Measurements from ENCODE around the gene CDT1. TPM values are rescaled to one million over a fixed set of nuclear protein-coding genes. Genes with fewer than 3 reads are reported as not detected.

Gene CDT1
- total RNA-seq, 1 experiment from 2014 or later = 154 TPM

- POLR2A ChIA-PET = interaction anchor here (1.6 kb wide), 1 partner anchor 10 kb away, joined by 5 read pairs; no protein-coding TSS in a partner anchor
- Mint-ChIP-seq H3K4me3 (no peak overlapping the region), H3K36me3 (no peaks in the 10 kb centered on the region), H3K27me3 (ENCODE audit: low read depth) (no peaks in the 10 kb centered on the region), H3K4me1 (peaks cover 20% of the 10 kb centered on the region), H3K9me3 (no peaks in the 10 kb centered on the region), H3K27ac (no peak overlapping the region)
- TF ChIP-seq TEAD4 (CRISPR knock-in tag; IDR thresholded peaks at IDR 0.05) (no peak), TP53 (CRISPR knock-in tag; IDR thresholded peaks at IDR 0.05) (no peak), ZNF532 (CRISPR knock-in tag; IDR thresholded peaks at IDR 0.05; ENCODE audit: borderline replicate concordance) (no peak), CREB1 (CRISPR knock-in tag; IDR thresholded peaks at IDR 0.05) (no peak), PREB (CRISPR knock-in tag; IDR thresholded peaks at IDR 0.05; ENCODE audit: borderline replicate concordance) (no peak), ZNF512 (CRISPR knock-in tag; IDR thresholded peaks at IDR 0.05; ENCODE audit: borderline replicate concordance) (no peak), ZNF263 (CRISPR knock-in tag; IDR thresholded peaks at IDR 0.05; ENCODE audit: low read depth) (no peak), STAT6 (CRISPR knock-in tag; conservative IDR thresholded peaks at IDR 0.05; ENCODE audit: low read depth) (no peak), SOX15 (CRISPR knock-in tag; IDR thresholded peaks at IDR 0.05) (no peak), NR1H2 (CRISPR knock-in tag; IDR thresholded peaks at IDR 0.05) (no peak), FOXK1 (CRISPR knock-in tag; IDR thresholded peaks at IDR 0.05) (no peak), RELA (CRISPR knock-in tag; IDR thresholded peaks at IDR 0.05; ENCODE audit: borderline replicate concordance) (no peak), E2F5 (CRISPR knock-in tag; IDR thresholded peaks at IDR 0.05) (no peak), FOXP4 (CRISPR knock-in tag; IDR thresholded peaks at IDR 0.05) (no peak), ZNF425 (CRISPR knock-in tag; conservative IDR thresholded peaks at IDR 0.05) (no peak), ZNF138 (CRISPR knock-in tag; conservative IDR thresholded peaks at IDR 0.05) (no peak), OVOL2 (CRISPR knock-in tag; IDR thresholded peaks at IDR 0.05; ENCODE audit: borderline replicate concordance) (no peak), ATF2 (CRISPR knock-in tag; IDR thresholded peaks at IDR 0.05; ENCODE audit: borderline replicate concordance, low read depth) (no peak)
- CTCF ChIA-PET = interaction anchor here (0.9 to 1.9 kb wide), 4 partner anchors 8 to 401 kb away, joined by 3 to 9 read pairs (median 4); no protein-coding TSS in a partner anchor
- no peak for DNase-seq (ENCODE audit: low spot score)
- ATAC-seq = no peak
These were observed 11.5 kb upstream of the CDT1 start for GRCh38 chr16:88792078-88792550.

Measured in WTC11 (cell line).